ENCODE data around the gene BCAT1.

GRCh38 chr12:24853094-24853493, 95.8 kb downstream of the BCAT1 start:
- TF ChIP-seq CTCF (conservative IDR thresholded peaks at IDR 0.05): no peak
- TF ChIP-seq ZFX (IDR thresholded peaks at IDR 0.05): no peak
